ENCODE data around the gene SNF8. TPM values are rescaled to one million over a fixed set of nuclear protein-coding genes. Genes with fewer than 3 reads are reported as not detected.

SNF8 gene
- total and polyA plus RNA-seq, 9 of the 15 experiments (the other 6 are each of a cell fraction or from before 2014, with no cell fraction given) = 6.9 to 149 (median 117) TPM

DNA sequence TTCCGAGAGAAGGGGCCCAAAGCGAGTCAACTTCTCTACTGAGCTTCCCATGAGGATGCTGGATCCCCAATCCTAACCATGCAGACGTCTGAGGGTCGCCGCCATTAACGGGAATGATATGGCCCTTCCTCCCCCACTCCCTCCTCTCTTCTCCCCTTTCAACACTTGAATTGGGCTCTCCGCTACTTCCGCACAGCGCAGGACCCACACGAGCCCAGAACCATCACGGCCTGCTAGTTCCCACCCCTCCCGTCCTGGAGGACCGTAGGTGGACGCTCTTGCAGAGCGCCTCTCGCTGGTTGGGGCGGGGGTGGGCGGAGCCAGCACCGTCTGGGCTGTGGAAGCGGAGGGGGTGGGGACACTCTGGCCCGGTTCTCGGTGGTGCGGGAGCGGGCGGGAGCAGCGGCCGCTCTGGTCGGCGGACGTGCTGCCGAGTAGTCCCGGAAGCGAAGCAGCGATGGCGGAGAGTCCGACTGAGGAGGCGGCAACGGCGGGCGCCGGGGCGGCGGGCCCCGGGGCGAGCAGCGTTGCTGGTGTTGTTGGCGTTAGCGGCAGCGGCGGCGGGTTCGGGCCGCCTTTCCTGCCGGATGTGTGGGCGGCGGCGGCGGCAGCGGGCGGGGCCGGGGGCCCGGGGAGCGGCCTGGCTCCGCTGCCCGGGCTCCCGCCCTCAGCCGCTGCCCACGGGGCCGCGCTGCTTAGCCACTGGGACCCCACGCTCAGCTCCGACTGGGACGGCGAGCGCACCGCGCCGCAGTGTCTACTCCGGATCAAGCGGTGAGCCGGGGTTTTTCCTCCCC is 36.4 kb downstream of the SNF8 start, which contains the start of gene UBE2Z (continued):
- TF ChIP-seq, protein P1, sequence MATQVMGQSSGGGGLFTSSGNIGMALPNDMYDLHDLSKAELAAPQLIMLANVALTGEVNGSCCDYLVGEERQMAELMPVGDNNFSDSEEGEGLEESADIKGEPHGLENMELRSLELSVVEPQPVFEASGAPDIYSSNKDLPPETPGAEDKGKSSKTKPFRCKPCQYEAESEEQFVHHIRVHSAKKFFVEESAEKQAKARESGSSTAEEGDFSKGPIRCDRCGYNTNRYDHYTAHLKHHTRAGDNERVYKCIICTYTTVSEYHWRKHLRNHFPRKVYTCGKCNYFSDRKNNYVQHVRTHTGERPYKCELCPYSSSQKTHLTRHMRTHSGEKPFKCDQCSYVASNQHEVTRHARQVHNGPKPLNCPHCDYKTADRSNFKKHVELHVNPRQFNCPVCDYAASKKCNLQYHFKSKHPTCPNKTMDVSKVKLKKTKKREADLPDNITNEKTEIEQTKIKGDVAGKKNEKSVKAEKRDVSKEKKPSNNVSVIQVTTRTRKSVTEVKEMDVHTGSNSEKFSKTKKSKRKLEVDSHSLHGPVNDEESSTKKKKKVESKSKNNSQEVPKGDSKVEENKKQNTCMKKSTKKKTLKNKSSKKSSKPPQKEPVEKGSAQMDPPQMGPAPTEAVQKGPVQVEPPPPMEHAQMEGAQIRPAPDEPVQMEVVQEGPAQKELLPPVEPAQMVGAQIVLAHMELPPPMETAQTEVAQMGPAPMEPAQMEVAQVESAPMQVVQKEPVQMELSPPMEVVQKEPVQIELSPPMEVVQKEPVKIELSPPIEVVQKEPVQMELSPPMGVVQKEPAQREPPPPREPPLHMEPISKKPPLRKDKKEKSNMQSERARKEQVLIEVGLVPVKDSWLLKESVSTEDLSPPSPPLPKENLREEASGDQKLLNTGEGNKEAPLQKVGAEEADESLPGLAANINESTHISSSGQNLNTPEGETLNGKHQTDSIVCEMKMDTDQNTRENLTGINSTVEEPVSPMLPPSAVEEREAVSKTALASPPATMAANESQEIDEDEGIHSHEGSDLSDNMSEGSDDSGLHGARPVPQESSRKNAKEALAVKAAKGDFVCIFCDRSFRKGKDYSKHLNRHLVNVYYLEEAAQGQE (IDR thresholded peaks at IDR 0.05; ENCODE audit: borderline replicate concordance) = peak; percentile 3; the same call in 1 of the 2 replicates
- TF ChIP-seq, protein P1 (CRISPR knock-in tag; IDR thresholded peaks at IDR 0.05; ENCODE audit: low read depth) = peak; percentile 63
- TF ChIP-seq, protein P2, sequence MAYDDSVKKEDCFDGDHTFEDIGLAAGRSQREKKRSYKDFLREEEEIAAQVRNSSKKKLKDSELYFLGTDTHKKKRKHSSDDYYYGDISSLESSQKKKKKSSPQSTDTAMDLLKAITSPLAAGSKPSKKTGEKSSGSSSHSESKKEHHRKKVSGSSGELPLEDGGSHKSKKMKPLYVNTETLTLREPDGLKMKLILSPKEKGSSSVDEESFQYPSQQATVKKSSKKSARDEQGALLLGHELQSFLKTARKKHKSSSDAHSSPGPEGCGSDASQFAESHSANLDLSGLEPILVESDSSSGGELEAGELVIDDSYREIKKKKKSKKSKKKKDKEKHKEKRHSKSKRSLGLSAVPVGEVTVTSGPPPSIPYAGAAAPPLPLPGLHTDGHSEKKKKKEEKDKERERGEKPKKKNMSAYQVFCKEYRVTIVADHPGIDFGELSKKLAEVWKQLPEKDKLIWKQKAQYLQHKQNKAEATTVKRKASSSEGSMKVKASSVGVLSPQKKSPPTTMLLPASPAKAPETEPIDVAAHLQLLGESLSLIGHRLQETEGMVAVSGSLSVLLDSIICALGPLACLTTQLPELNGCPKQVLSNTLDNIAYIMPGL (CRISPR knock-in tag; IDR thresholded peaks at IDR 0.05) = peak; percentile 70; the same call in 1 of the 2 replicates
- TF ChIP-seq YBX1 (IDR thresholded peaks at IDR 0.05) (no peak), L3MBTL2 (IDR thresholded peaks at IDR 0.05) (peak; percentile 52), SNIP1 (IDR thresholded peaks at IDR 0.05; ENCODE audit: low read depth) (peak; percentile 96), MCM5 (IDR thresholded peaks at IDR 0.05; ENCODE audit: low read depth) (no peak), ZKSCAN8 (CRISPR knock-in tag; IDR thresholded peaks at IDR 0.05) (no peak), ZNF274 (IDR thresholded peaks at IDR 0.05; ENCODE audit: borderline replicate concordance, low read depth, low read length) (no peak), ZNF507 (tag; conservative IDR thresholded peaks at IDR 0.05) (no peak), ZNF23 (CRISPR knock-in tag; IDR thresholded peaks at IDR 0.05) (no peak), FOXP1 (CRISPR knock-in tag; IDR thresholded peaks at IDR 0.05) (peak; percentile 81; the same call in 1 of the 2 replicates), FOSL1 (tag; conservative IDR thresholded peaks at IDR 0.05) (0 out of 2 replicates have a peak, but pooled peaks have one; percentile 24)
- TF ChIP-seq, protein P3, sequence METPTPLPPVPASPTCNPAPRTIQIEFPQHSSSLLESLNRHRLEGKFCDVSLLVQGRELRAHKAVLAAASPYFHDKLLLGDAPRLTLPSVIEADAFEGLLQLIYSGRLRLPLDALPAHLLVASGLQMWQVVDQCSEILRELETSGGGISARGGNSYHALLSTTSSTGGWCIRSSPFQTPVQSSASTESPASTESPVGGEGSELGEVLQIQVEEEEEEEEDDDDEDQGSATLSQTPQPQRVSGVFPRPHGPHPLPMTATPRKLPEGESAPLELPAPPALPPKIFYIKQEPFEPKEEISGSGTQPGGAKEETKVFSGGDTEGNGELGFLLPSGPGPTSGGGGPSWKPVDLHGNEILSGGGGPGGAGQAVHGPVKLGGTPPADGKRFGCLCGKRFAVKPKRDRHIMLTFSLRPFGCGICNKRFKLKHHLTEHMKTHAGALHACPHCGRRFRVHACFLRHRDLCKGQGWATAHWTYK (CRISPR knock-in tag; IDR thresholded peaks at IDR 0.05) = no peak
- TF ChIP-seq, protein P4, sequence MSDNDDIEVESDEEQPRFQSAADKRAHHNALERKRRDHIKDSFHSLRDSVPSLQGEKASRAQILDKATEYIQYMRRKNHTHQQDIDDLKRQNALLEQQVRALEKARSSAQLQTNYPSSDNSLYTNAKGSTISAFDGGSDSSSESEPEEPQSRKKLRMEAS (CRISPR knock-in tag; IDR thresholded peaks at IDR 0.05) = peak; percentile 69
